ENCODE measurements around the gene PRKAG2. TPM values are rescaled to one million over a fixed set of nuclear protein-coding genes. Genes with fewer than 3 reads are reported as not detected.

PRKAG2 gene
- total and polyA plus RNA-seq, 12 donors: 3.8 to 17.3 (median 10.9) TPM

- whole genome bisulfite sequencing, 4 donors: 82 to 92% (median 87%) methylated on average over 14 of the region's 14 CpGs
- Histone ChIP-seq H3K36me3 (replicated peaks in 1 of 2) (no peaks in the 10 kb centered on the region), H3K4me3 (no peak overlapping the region), H3K27me3 (no peaks in the 10 kb centered on the region), H3K27ac (no peak overlapping the region), H3K4me1 (replicated peaks in 1 of 2) (no peaks in the 10 kb centered on the region), H3K9me3 (replicated peaks in 1 of 3) (no peaks in the 10 kb centered on the region)
- no peak for DNase-seq
- TF ChIP-seq POLR2A (IDR thresholded peaks at IDR 0.05): no peak
- TF ChIP-seq, protein P1, sequence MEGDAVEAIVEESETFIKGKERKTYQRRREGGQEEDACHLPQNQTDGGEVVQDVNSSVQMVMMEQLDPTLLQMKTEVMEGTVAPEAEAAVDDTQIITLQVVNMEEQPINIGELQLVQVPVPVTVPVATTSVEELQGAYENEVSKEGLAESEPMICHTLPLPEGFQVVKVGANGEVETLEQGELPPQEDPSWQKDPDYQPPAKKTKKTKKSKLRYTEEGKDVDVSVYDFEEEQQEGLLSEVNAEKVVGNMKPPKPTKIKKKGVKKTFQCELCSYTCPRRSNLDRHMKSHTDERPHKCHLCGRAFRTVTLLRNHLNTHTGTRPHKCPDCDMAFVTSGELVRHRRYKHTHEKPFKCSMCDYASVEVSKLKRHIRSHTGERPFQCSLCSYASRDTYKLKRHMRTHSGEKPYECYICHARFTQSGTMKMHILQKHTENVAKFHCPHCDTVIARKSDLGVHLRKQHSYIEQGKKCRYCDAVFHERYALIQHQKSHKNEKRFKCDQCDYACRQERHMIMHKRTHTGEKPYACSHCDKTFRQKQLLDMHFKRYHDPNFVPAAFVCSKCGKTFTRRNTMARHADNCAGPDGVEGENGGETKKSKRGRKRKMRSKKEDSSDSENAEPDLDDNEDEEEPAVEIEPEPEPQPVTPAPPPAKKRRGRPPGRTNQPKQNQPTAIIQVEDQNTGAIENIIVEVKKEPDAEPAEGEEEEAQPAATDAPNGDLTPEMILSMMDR (IDR thresholded peaks at IDR 0.05): no peak
- intact Hi-C loops (cut with DNase I): no loop called here
These were observed 290.2 kb downstream of the PRKAG2 start for GRCh38 chr7:151586531-151587260.

GRCh38 chr7:151585744-151586393, 291.0 kb downstream of the PRKAG2 start:
- Histone ChIP-seq H3K4me3 (no peak overlapping the region), H3K9me3 (replicated peaks in 1 of 3) (no peaks in the 10 kb centered on the region), H3K27me3 (no peaks in the 10 kb centered on the region), H3K27ac (no peak overlapping the region), H3K36me3 (replicated peaks in 1 of 2) (no peaks in the 10 kb centered on the region), H3K4me1 (replicated peaks in 1 of 2) (no peaks in the 10 kb centered on the region)
- intact Hi-C loops (cut with DNase I): no loop called here
- DNase-seq: no peak
- 91 to 94% (median 91%) methylated on average over 17 to 18 of the region's 18 CpGs for WGBS, 4 donors
- TF ChIP-seq, protein P1 (IDR thresholded peaks at IDR 0.05): no peak
- TF ChIP-seq POLR2A (IDR thresholded peaks at IDR 0.05): no peak

- H3K27ac ChIP-seq: no peak overlapping the region
- no peaks in the 10 kb centered on the region for H3K4me1 ChIP-seq (replicated peaks in 1 of 2)
- no peak overlapping the region for H3K4me3 ChIP-seq
- no peak for DNase-seq
- 85 to 95% (median 90%) methylated on average over 8 of the region's 8 CpGs for WGBS, 4 donors
- TF ChIP-seq POLR2A (IDR thresholded peaks at IDR 0.05): no peak
- TF ChIP-seq, protein P1 (IDR thresholded peaks at IDR 0.05): no peak
- H3K36me3 ChIP-seq (replicated peaks in 1 of 2): no peaks in the 10 kb centered on the region
- intact Hi-C loops (cut with DNase I): no loop called here
- H3K9me3 ChIP-seq (replicated peaks in 1 of 3): no peaks in the 10 kb centered on the region
- no peaks in the 10 kb centered on the region for H3K27me3 ChIP-seq
These were observed 295.2 kb downstream of the PRKAG2 start for GRCh38 chr7:151581741-151582140.

DNA sequence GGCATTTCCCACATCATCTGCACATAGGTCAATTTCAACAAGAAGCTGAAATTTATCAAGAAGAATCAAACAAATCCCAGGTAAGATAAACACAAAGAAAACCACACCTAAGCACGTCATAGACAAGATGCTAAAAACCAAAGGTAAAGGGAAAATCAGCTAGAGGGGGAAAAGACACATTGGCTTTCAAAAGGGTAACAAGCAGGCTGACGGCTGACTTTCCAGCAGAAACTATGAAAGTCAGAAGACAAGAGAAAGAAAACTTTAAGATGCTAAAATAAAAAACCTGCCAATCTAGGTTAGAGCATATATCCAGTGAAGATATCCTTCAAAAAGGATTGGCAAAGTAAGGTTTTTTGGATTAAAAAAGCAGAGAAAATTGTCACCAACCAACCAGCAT, 297.3 kb downstream of the PRKAG2 start:
- no peaks in the 10 kb centered on the region for H3K4me1 ChIP-seq (replicated peaks in 1 of 2)
- H3K9me3 ChIP-seq (replicated peaks in 1 of 3): no peaks in the 10 kb centered on the region
- intact Hi-C loops (cut with DNase I): no loop called here
- H3K27me3 ChIP-seq: no peaks in the 10 kb centered on the region
- H3K4me3 ChIP-seq: no peak overlapping the region
- no peaks in the 10 kb centered on the region for H3K36me3 ChIP-seq (replicated peaks in 1 of 2)
- H3K27ac ChIP-seq: no peak overlapping the region
- DNase-seq: no peak
- TF ChIP-seq, protein P1 (IDR thresholded peaks at IDR 0.05): no peak
- no peak for TF ChIP-seq POLR2A (IDR thresholded peaks at IDR 0.05)
- 90 to 97% (median 92%) methylated on average over 2 of the region's 2 CpGs for WGBS, 4 donors
